ENCODE results near the gene ZSCAN20. TPM values are rescaled to one million over a fixed set of nuclear protein-coding genes. Genes with fewer than 3 reads are reported as not detected.

The ZSCAN20 gene
- total RNA-seq, 1 experiment from 2014 or later, result 9.0 TPM

- Histone ChIP-seq H3K9me3 (ENCODE audit: control insufficient read depth in 1 of 2, insufficient read depth in 1 of 2, low read depth in 1 of 2, low read length in 2 of 2) (no peaks in the 10 kb centered on the region), H3K9me2 (ENCODE audit: insufficient read depth) (no peaks in the 10 kb centered on the region), H3K4me3 (replicated peaks in 1 of 2; ENCODE audit: low read depth in 1 of 2, low read length in 2 of 2) (no peak overlapping the region), H2AFZ (ENCODE audit: low read depth, low read length, poor library complexity, severe bottlenecking) (no peak overlapping the region), H3K4me1 (ENCODE audit: control insufficient read depth in 1 of 2, insufficient read depth in 2 of 2, low read length in 2 of 2) (peaks cover 45 to 72% of the 10 kb centered on the region in 2 experiments), H3K36me3 (ENCODE audit: control insufficient read depth in 1 of 2, insufficient read depth in 2 of 2, low read length in 2 of 2) (peaks cover 15 to 57% of the 10 kb centered on the region in 2 experiments), H3K9ac (ENCODE audit: low read length) (no peak overlapping the region), H3K27ac (ENCODE audit: low read depth, low read length) (peak overlapping the region; percentile 10; the same call in 1 of the 2 replicates), H3K27me3 (ENCODE audit: insufficient read depth, low read length) (no peaks in the 10 kb centered on the region), H3K79me2 (ENCODE audit: insufficient read depth, low read length) (peaks cover 100% of the 10 kb centered on the region), H4K20me1 (ENCODE audit: insufficient read depth) (no peaks in the 10 kb centered on the region), H3K4me2 (ENCODE audit: low read length) (peak overlapping the region; percentile 15)
- ChIA-PET CTCF (no interaction called here), POLR2A (no interaction called here), RAD21 (ENCODE audit: low non-redundant PET in 1 of 2, low total read pairs in 2 of 2, uncharacterized antibody in 2 of 2, unreplicated experiment in 2 of 2) (no interaction called here)
- intact Hi-C loops (cut with micrococcal nuclease), result no loop called here
- DNase-seq (ENCODE audit: low read depth, low spot score), result no peak
- no peak for ATAC-seq
- TF ChIP-seq ZFX (IDR thresholded peaks at IDR 0.05), result no peak
- TF ChIP-seq CBX3 (IDR thresholded peaks at IDR 0.05; ENCODE audit: low read depth), result no peak
- no peak for TF ChIP-seq SRF (IDR thresholded peaks at IDR 0.05; ENCODE audit: low read depth)
- TF ChIP-seq SIN3A (IDR thresholded peaks at IDR 0.05; ENCODE audit: low read depth), result no peak
- no peak for TF ChIP-seq FOSL1 (IDR thresholded peaks at IDR 0.05; ENCODE audit: low read depth)
- TF ChIP-seq JUND (IDR thresholded peaks at IDR 0.05), result no peak
- no peak for TF ChIP-seq REST (IDR thresholded peaks at IDR 0.05; ENCODE audit: low read depth)
- no peak for TF ChIP-seq EZH2phosphoT487 (IDR thresholded peaks at IDR 0.05; ENCODE audit: borderline replicate concordance)
- TF ChIP-seq, protein P1, sequence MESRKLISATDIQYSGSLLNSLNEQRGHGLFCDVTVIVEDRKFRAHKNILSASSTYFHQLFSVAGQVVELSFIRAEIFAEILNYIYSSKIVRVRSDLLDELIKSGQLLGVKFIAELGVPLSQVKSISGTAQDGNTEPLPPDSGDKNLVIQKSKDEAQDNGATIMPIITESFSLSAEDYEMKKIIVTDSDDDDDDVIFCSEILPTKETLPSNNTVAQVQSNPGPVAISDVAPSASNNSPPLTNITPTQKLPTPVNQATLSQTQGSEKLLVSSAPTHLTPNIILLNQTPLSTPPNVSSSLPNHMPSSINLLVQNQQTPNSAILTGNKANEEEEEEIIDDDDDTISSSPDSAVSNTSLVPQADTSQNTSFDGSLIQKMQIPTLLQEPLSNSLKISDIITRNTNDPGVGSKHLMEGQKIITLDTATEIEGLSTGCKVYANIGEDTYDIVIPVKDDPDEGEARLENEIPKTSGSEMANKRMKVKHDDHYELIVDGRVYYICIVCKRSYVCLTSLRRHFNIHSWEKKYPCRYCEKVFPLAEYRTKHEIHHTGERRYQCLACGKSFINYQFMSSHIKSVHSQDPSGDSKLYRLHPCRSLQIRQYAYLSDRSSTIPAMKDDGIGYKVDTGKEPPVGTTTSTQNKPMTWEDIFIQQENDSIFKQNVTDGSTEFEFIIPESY (IDR thresholded peaks at IDR 0.05; ENCODE audit: extremely low read depth, insufficient replicate concordance, low read length), result no peak
- no peak for TF ChIP-seq ELF1 (IDR thresholded peaks at IDR 0.05; ENCODE audit: borderline replicate concordance, low read depth)
- TF ChIP-seq POLR2A (IDR thresholded peaks at IDR 0.05; ENCODE audit: borderline replicate concordance, extremely low read depth, insufficient read depth, insufficient read length), result no peak
- no peak for TF ChIP-seq TCF7L2 (IDR thresholded peaks at IDR 0.05; ENCODE audit: borderline replicate concordance, extremely low read depth, insufficient read depth, insufficient read length)
- TF ChIP-seq, protein P2, sequence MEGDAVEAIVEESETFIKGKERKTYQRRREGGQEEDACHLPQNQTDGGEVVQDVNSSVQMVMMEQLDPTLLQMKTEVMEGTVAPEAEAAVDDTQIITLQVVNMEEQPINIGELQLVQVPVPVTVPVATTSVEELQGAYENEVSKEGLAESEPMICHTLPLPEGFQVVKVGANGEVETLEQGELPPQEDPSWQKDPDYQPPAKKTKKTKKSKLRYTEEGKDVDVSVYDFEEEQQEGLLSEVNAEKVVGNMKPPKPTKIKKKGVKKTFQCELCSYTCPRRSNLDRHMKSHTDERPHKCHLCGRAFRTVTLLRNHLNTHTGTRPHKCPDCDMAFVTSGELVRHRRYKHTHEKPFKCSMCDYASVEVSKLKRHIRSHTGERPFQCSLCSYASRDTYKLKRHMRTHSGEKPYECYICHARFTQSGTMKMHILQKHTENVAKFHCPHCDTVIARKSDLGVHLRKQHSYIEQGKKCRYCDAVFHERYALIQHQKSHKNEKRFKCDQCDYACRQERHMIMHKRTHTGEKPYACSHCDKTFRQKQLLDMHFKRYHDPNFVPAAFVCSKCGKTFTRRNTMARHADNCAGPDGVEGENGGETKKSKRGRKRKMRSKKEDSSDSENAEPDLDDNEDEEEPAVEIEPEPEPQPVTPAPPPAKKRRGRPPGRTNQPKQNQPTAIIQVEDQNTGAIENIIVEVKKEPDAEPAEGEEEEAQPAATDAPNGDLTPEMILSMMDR (IDR thresholded peaks at IDR 0.05 in 2 of 3, conservative IDR thresholded peaks at IDR 0.05 in 1 of 3; ENCODE audit: borderline replicate concordance in 1 of 3, insufficient read depth in 1 of 3, low read depth in 2 of 3, low read length in 2 of 3), result no peak
- no peak for TF ChIP-seq MAX (IDR thresholded peaks at IDR 0.05)
- BruUV-seq (replicated peaks), result no TSS peak
Observed at GRCh38 chr1:33424610-33425009, 47.8 kb upstream of the ZSCAN20 start.

All from HCT116 (cell line).